GM18507 (cell line): ENCODE data around the gene ESR1.
"Not testable (repeated sequence)": the region's sequence is repeated elsewhere in the genome, so short reads cannot be mapped to it uniquely, and the experiment has no call there.

ENCODE experiments used
- DNase-seq: peaks from one replicate; pipeline ENCODE4 v3.0.0; 2011; ENCODE audit warnings: low read depth; ENCODE audit not compliant: insufficient read length; ENCODE audit errors: extremely low spot score
- FAIRE-seq: peaks from 2 replicates; lab custom pipeline; 2011; peaks lifted over from hg19 to GRCh38; lab: Jason Lieb, UNC

Gene ESR1

GRCh38 chr6:151877458-151877857, 70.0 kb downstream of the ESR1 start:
- FAIRE-seq (no peak), DNase-seq (no peak)

GRCh38 chr6:151881231-151881630, 73.7 kb downstream of the ESR1 start:
- no peak for DNase-seq
- FAIRE-seq: no peak

- no peak for DNase-seq
- FAIRE-seq: no peak
Observed at GRCh38 chr6:151882206-151882605, 74.7 kb downstream of the ESR1 start.

- DNase-seq (no peak), FAIRE-seq (no peak)
Observed at GRCh38 chr6:151885234-151885633, 77.8 kb downstream of the ESR1 start.

- DNase-seq (no peak), FAIRE-seq (no peak)
Observed at GRCh38 chr6:151891524-151891923, 84.0 kb downstream of the ESR1 start.

GRCh38 chr6:151894426-151894825, 86.9 kb downstream of the ESR1 start:
- DNase-seq, FAIRE-seq: not testable (repeated sequence)

- DNase-seq, FAIRE-seq: not testable (repeated sequence)
Observed at GRCh38 chr6:151899221-151899620, 91.7 kb downstream of the ESR1 start.

GRCh38 chr6:151899796-151900195, 92.3 kb downstream of the ESR1 start:
- not testable (repeated sequence) for DNase-seq, FAIRE-seq

GRCh38 chr6:151900256-151900655, 92.8 kb downstream of the ESR1 start:
- no peak for DNase-seq
- no peak for FAIRE-seq

- FAIRE-seq (no peak), DNase-seq (no peak)
Observed at GRCh38 chr6:151901009-151901411, 93.5 kb downstream of the ESR1 start.

- DNase-seq (no peak), FAIRE-seq (no peak)
Observed at GRCh38 chr6:151904631-151905030, 97.1 kb downstream of the ESR1 start.

- no peak for FAIRE-seq
- no peak for DNase-seq
Observed at GRCh38 chr6:151905072-151905471, 97.6 kb downstream of the ESR1 start.

- DNase-seq (no peak), FAIRE-seq (no peak)
Observed at GRCh38 chr6:151905854-151906253, 98.4 kb downstream of the ESR1 start.

- no peak for DNase-seq
- FAIRE-seq: no peak
Observed at GRCh38 chr6:151911401-151911800, 103.9 kb downstream of the ESR1 start.

- no peak for DNase-seq
- no peak for FAIRE-seq
Observed at GRCh38 chr6:151914484-151914883, 107.0 kb downstream of the ESR1 start.

- FAIRE-seq (no peak), DNase-seq (no peak)
Observed at GRCh38 chr6:151916075-151916474, 108.6 kb downstream of the ESR1 start.

GRCh38 chr6:151916680-151917164, 109.2 kb downstream of the ESR1 start:
- FAIRE-seq (no peak), DNase-seq (no peak)

- DNase-seq (no peak), FAIRE-seq (no peak)
Observed at GRCh38 chr6:151917531-151918329, 110.2 kb downstream of the ESR1 start.

GRCh38 chr6:151940307-151940706, 132.8 kb downstream of the ESR1 start:
- no peak for DNase-seq
- FAIRE-seq: no peak

- DNase-seq: no peak
- no peak for FAIRE-seq
Observed at GRCh38 chr6:151948002-151948743, 140.7 kb downstream of the ESR1 start.

- DNase-seq (no peak), FAIRE-seq (no peak)
Observed at GRCh38 chr6:151958332-151958731, 150.8 kb downstream of the ESR1 start.
